ENCODE data around the gene HACD2.
A peak's percentile ranks its signal among the peaks of the same experiment; 100 is the strongest.

HACD2 gene

DNA sequence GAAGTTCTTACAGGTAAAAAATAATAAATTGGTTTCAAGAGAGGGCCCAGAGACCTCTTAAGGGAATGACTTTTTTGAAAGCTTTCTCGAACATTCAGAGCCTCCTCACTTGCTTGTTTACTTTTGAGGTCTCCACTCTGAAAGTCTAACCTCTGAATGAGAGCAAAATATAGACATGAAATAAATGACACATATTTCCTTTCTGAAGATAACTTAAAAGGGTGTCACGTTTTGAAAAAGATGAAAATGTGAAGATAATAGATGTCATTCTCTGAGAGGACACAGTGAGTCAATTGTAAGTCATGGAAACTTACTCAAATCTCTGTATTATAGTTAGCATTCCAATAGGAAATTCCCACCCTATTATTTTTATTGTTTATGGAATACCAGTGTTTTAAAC, 44.6 kb downstream of the HACD2 start:
- in situ Hi-C loops (cut with HindIII; ENCODE audit: low pct_ligation_motif_present, low pct_unique_long_range_greater_than_20kb, low sequenced_read_pairs), result no loop called here
- DNase-seq, result no peak

DNA sequence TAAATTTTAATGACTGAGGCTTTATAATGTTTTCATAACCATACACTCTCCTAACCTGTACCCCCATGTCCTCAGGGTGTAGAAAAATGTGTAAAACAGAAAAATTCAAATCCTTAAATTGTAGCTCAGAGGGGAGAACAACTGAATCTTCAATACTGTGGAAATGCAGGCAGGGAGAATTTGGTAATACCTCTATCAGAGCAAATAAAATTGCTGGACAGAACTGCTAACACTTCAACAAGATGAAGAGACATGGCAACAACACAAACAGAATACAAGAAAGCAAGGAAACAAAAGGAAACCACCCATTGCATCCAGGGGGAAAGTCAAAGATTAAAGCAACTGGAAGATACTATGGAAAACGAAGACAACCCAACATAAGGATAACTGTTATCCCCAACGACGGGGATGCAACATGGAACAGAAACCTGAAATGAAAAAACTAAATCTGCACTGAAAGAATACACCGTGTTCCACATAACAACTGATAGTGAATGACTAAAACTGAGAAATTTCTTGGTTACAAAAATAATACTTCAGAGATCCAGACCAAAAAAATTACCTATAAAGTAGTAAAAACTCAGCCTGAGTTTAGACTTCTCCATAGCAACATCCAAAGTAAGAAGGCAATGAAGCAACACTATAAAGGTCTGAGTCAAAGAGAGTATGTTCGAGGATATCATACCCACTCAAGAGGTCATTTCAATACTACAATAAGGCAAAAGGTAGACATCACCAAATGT, 48.5 kb downstream of the HACD2 start:
- in situ Hi-C loops (cut with HindIII; ENCODE audit: low pct_ligation_motif_present, low pct_unique_long_range_greater_than_20kb, low sequenced_read_pairs), result no loop called here
- DNase-seq, result no peak

GRCh38 chr3:123535580-123535979, 49.3 kb downstream of the HACD2 start:
- in situ Hi-C loops (cut with HindIII; ENCODE audit: low pct_ligation_motif_present, low pct_unique_long_range_greater_than_20kb, low sequenced_read_pairs), result no loop called here
- peak; percentile 12 for DNase-seq

DNA sequence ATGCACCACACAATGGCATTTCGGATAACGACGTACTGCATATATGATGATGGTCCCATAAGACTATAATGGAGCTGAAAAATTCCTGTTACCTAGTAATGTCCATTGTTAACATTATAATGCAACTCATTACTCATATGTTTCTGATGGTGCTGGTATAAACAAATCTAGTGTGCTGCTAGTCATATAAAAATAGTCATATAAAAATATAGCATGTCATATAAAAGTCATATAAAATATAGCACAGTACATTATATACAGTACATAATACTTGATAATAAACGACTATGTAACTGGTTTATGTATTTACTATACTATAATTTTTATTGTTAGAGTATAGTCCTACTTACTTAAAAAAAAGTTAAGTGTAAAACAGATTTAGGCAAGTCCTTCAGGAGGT, 50.6 kb downstream of the HACD2 start:
- no peak for DNase-seq
- in situ Hi-C loops (cut with HindIII; ENCODE audit: low pct_ligation_motif_present, low pct_unique_long_range_greater_than_20kb, low sequenced_read_pairs), result no loop called here

DNA sequence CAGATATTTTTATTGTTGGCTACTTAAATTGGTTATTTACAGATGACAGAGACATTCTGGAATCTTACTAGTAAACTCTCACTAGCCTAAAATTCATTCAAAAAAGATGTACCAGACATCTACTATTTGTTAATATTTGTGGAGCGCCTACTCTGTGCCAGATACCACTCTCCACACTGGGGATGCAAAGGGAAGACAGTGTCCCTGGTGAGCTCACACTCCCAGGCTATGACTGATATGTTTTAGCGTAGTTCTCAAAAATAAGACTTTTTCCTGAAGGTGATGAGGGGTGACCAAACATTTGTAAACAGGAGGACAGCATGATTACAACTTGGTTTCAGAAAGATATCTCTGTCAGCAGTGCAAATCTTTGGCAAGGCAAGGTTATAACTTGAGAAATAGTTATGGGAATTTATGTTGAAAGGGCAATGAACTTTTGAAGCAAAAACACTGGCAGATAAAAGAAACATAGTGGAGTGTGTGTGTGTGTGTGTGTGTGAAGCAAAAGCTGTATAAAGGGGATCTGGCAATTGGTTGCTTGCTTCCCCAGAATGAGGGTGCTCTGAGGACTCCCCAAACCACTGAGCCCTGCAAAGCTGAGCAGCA, 51.2 kb downstream of the HACD2 start:
- DNase-seq, result no peak
- in situ Hi-C loops (cut with HindIII; ENCODE audit: low pct_ligation_motif_present, low pct_unique_long_range_greater_than_20kb, low sequenced_read_pairs), result no loop called here

GRCh38 chr3:123528130-123528529, 56.7 kb downstream of the HACD2 start:
- in situ Hi-C loops (cut with HindIII; ENCODE audit: low pct_ligation_motif_present, low pct_unique_long_range_greater_than_20kb, low sequenced_read_pairs), result no loop called here
- DNase-seq, result no peak

GRCh38 chr3:123527046-123527445, 57.8 kb downstream of the HACD2 start:
- no peak for DNase-seq
- in situ Hi-C loops (cut with HindIII; ENCODE audit: low pct_ligation_motif_present, low pct_unique_long_range_greater_than_20kb, low sequenced_read_pairs), result no loop called here

GRCh38 chr3:123526474-123526873, 58.4 kb downstream of the HACD2 start:
- DNase-seq, result no peak
- in situ Hi-C loops (cut with HindIII; ENCODE audit: low pct_ligation_motif_present, low pct_unique_long_range_greater_than_20kb, low sequenced_read_pairs), result no loop called here

DNA sequence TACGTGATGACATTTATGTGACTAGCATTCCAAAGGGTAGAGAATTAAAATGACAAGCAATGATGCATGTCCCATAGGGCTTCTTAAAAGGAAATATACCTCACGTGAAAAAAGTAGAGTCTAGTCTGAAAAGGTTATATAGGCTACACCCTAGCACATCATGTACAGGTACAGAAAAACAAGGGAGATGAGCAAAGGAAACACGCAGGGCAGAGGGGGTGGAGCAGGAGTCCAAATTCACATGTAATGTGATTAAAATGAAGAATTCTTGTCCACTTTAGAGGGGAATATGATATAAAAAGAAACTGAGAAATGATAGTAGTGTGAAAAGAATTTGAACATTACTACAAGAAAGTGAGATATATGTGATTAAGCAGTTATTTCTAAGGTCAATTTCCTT, 59.4 kb downstream of the HACD2 start:
- in situ Hi-C loops (cut with HindIII; ENCODE audit: low pct_ligation_motif_present, low pct_unique_long_range_greater_than_20kb, low sequenced_read_pairs), result no loop called here
- no peak for DNase-seq

DNA sequence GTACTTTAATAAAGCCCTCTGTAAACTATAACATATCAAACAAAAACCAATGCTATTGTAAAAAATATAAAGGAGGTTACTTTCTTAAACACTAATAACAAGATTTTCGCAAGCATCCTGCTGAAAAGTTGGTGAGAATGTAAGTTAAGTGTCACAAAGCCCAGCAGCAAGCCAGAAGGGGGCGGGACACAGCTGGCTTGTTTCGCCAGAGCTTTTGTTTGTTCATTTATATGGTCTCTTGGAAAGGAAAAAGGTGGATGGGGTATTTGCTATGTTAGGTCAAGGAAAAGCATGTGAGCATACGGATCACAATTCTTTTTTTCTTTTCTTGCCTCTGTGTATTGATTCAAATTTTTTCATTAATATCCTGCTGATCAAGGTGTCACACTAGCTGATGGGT, 59.9 kb downstream of the HACD2 start:
- in situ Hi-C loops (cut with HindIII; ENCODE audit: low pct_ligation_motif_present, low pct_unique_long_range_greater_than_20kb, low sequenced_read_pairs), result no loop called here
- DNase-seq, result no peak

DNA sequence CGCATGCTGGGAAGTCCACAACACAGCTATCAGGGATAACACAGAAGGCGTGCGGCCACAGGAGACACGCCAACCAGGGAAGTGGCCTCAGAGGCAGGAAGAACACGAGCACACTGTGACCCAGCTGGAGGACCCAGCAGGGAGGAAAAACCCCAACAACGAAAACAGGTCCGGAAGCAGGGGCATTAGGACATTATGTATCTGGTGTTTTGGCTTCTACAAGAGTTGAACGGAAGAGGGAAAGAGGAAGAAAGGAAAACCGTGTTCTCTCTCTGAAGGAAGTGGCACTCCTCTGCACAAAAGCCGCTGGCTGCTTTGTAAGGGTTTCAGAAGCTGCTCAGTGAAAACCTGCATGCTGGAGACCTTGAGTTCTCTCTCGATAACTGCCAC, 61.8 kb downstream of the HACD2 start:
- DNase-seq, result no peak
- in situ Hi-C loops (cut with HindIII; ENCODE audit: low pct_ligation_motif_present, low pct_unique_long_range_greater_than_20kb, low sequenced_read_pairs), result no loop called here

- DNase-seq, result no peak
- in situ Hi-C loops (cut with HindIII; ENCODE audit: low pct_ligation_motif_present, low pct_unique_long_range_greater_than_20kb, low sequenced_read_pairs), result no loop called here
Measured at GRCh38 chr3:123522320-123523022, 62.4 kb downstream of the HACD2 start.

DNA sequence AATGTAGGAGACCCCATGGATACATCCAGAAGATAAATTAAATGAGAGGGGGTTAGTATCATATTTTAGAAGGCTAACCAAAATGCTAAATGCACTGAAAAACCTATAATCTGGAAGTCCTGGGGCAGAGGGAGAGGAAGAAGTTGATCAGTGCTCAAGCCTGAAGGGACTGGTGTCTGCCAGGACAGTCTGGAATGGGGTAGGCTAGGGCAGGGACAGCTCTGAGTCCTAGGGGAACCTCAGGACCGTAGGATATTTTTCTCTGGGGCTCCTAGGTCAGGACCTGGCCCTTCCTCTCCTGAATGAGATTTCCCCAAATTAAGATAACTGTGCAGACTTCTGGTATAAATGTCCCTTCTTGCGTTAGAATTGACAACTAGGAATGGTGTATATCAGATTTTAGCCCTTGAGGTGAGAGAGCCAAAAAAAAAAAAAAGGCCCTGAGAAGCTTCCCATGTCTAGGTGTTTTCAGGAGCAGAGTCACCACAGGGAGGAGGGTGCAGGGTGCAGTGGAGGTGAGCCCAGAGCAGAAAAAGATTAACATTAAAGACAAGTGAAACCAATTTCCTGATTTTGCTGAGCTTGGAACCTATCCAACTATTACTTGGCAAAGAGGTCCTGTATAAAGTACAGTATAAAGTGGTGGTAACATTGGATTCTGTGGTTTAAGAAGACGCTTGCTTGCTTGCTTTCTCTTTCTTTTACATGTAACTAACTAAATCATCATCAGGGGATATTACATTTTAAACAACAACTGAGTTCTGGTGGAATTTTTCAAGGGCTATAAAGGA, 63.5 kb downstream of the HACD2 start:
- in situ Hi-C loops (cut with HindIII; ENCODE audit: low pct_ligation_motif_present, low pct_unique_long_range_greater_than_20kb, low sequenced_read_pairs), result no loop called here
- no peak for DNase-seq

DNA sequence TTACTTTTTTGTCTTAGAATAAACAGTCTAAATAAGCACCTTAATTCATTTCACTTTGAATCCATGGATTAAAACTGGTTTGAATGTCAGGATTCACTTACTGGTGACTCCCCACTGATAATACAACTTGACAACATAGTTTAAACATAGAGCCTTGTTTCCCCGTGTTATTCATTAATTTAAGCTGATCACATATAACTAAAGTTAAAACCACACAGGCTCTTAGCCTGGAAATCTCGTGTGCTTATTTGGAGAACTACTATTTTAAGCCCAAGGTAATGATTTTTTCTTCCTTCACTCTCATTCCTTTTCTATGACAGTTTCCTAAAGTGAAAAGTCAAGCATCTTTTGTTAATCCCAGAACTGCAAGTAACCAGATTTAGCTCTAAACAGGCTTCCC, 64.2 kb downstream of the HACD2 start:
- no peak for DNase-seq
- in situ Hi-C loops (cut with HindIII; ENCODE audit: low pct_ligation_motif_present, low pct_unique_long_range_greater_than_20kb, low sequenced_read_pairs), result no loop called here

DNA sequence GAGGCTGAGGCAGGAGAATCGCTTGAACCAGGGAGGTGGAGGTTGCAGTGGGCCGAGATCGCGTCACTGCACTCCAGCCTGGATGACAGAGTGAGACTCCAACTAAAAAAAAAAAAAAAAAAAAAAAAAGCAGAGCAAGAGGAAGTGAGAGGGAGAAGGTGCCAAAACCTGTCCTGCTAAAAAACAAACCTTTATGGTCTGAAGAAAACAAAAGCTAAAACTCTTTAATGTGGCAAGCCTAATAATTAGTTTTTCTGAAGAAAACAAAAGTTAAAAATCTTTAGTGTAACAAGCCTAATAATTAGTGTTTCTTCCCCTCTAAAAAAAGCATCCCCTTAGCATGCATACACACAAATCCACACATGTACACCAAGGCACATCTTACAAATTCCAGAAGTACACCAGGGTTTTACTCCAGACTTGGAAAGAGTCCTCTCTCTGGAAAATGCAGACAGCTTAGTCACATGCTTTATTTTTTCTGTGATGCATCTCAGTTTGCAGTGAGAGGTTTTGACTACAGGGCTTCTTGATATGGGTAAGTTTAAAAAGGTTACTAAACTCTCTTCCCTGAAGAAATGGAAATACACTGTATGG, 65.9 kb downstream of the HACD2 start:
- in situ Hi-C loops (cut with HindIII; ENCODE audit: low pct_ligation_motif_present, low pct_unique_long_range_greater_than_20kb, low sequenced_read_pairs), result no loop called here
- no peak for DNase-seq

DNA sequence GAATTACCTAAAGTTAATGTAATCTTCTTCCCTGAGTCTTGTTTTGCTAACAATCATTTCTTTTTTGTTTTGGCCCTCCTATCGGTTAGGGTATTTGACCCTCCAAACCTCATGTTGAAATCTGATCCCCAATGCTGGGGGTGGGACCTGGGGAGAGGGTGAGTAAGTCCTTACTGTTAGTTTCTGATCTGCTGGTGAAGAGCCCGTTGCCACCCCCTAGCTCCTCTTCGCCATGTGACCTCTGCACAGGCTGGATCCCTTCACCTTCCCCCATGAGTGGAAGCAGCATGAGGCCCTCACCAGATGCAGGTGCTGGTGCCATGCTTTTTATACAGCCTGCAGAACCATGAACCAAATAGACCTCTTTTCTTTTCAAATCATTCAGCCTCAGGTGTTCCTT, 73.1 kb downstream of the HACD2 start:
- in situ Hi-C loops (cut with HindIII; ENCODE audit: low pct_ligation_motif_present, low pct_unique_long_range_greater_than_20kb, low sequenced_read_pairs), result no loop called here
- no peak for DNase-seq

DNA sequence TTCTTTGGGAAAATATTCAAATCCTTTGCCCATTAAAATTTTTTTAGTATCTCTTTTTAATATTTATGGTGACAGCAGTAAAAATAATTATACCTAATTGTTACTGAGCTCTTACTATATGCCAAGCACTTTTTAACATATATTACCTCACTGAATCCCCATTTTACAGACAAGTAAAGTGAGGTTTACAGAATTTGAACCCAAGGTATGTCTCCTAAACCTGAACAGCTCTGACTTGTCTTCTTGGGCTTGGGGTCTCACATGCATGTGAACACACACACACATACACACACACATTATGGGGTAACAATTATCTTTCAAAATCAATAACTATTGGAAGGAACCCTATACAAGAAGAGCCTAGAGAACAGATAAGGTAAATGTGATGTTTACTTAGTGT, 73.8 kb downstream of the HACD2 start:
- no peak for DNase-seq
- in situ Hi-C loops (cut with HindIII; ENCODE audit: low pct_ligation_motif_present, low pct_unique_long_range_greater_than_20kb, low sequenced_read_pairs), result no loop called here

- in situ Hi-C loops (cut with HindIII; ENCODE audit: low pct_ligation_motif_present, low pct_unique_long_range_greater_than_20kb, low sequenced_read_pairs), result no loop called here
- DNase-seq, result no peak
Measured at GRCh38 chr3:123508178-123508577, 76.7 kb downstream of the HACD2 start.

DNA sequence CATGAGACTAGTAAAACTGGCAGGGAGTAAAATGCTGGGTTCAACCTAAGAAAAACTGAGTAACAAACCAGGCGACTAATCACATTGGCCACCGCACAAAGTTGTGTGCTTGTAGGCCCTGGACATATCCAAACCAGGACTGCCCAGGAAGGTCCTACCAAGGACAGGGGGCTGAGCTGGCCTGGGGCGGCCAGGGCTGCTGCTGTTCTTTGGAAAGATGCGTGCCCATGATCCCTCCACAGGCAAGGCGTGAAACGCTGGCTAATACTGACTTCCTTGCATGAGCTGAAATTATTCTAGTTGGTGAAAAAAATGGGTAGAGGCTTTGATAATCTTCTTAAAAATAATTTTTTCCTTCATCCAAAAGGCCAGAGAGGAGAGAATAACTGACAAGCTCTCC, 79.0 kb downstream of the HACD2 start:
- in situ Hi-C loops (cut with HindIII; ENCODE audit: low pct_ligation_motif_present, low pct_unique_long_range_greater_than_20kb, low sequenced_read_pairs), result no loop called here

More for the DNA sequence above, 79.0 kb downstream of the HACD2 start:
- no peak for DNase-seq

All from ACHN (cell line).